Smooth muscle cell (in vitro differentiated cells): ENCODE data around the gene DDIT3. TPM values are rescaled to one million over a fixed set of nuclear protein-coding genes. Genes with fewer than 3 reads are reported as not detected.
A peak's percentile ranks its signal among the peaks of the same experiment; 100 is the strongest.

ENCODE experiments used
- DNase-seq: peaks from one replicate; lab custom pipeline; 2025; ENCODE audit not compliant: unreplicated experiment; lab: John Stamatoyannopoulos, UW
- H2AFZ ChIP-seq: fragments of 200-600 bp; sonication (generic); 2 replicates; pipeline ENCODE4 v1.6.0; 2016; ENCODE audit warnings: antibody characterized with exemption, low read depth, mild to moderate bottlenecking
- H3F3A ChIP-seq: fragments of 200-600 bp; sonication (generic); 2 replicates; pipeline ENCODE4 v1.6.0; 2017; ENCODE audit warnings: antibody characterized with exemption, low read depth
- H3K27ac ChIP-seq: fragments of 200-600 bp; sonication (generic); 2 replicates; pipeline ENCODE4 v1.5.1; 2016; ENCODE audit warnings: low read depth, mild to moderate bottlenecking
- H3K27me3 ChIP-seq: fragments of 200-600 bp; sonication (generic); 2 replicates; pipeline ENCODE4 v1.6.1; 2016; ENCODE audit warnings: low read depth, mild to moderate bottlenecking
- H3K36me3 ChIP-seq: fragments of 200-600 bp; sonication (generic); 2 replicates; pipeline ENCODE4 v1.5.1; 2016; ENCODE audit warnings: low read depth
- H3K4me1 ChIP-seq: fragments of 200-600 bp; sonication (generic); 2 replicates; pipeline ENCODE4 v1.5.1; 2016; ENCODE audit warnings: low read depth
- H3K4me2 ChIP-seq: fragments of 200-600 bp; sonication (generic); 2 replicates; pipeline ENCODE4 v1.6.0; 2016; ENCODE audit warnings: mild to moderate bottlenecking
- H3K4me3 ChIP-seq: fragments of 200-600 bp; sonication (generic); 2 replicates; pipeline ENCODE4 v1.5.1; 2016; ENCODE audit warnings: mild to moderate bottlenecking
- H3K79me2 ChIP-seq: fragments of 200-600 bp; sonication (generic); 2 replicates; pipeline ENCODE4 v1.6.0; 2016; ENCODE audit warnings: low read depth, mild to moderate bottlenecking
- H3K9ac ChIP-seq: fragments of 200-600 bp; sonication (generic); 2 replicates; pipeline ENCODE4 v1.6.0; 2016; ENCODE audit warnings: low read depth
- H3K9me3 ChIP-seq: fragments of 200-600 bp; sonication (generic); replicated peaks from 2 replicates; pipeline ENCODE4 v1.5.1; 2016; ENCODE audit warnings: low read depth
- H4K20me1 ChIP-seq: fragments of 200-600 bp; sonication (generic); 2 replicates; pipeline ENCODE4 v1.6.0; 2016; ENCODE audit warnings: low read depth
- WGBS: methylation state at CpG from one replicate; pipeline ENCODE4 v1.1.7; 2016; ENCODE audit warnings: low lambda C conversion rate; 5-methylcytosine and 5-hydroxymethylcytosine counted together
- polyA plus RNA-seq: library from polyadenylated mRNA; unstranded; fragments of >200 nt; fragmentation: Nextera tagmentation; extraction: Ambion mirVana; gene quantifications from 2 replicates; pipeline ENCODE4 v1.2.1, GENCODE V29; 2016
- total RNA-seq: library from RNA; depleted of rRNA; stranded (reverse); fragments of >200 nt; gene quantifications from 2 replicates; pipeline ENCODE4 v1.2.3, GENCODE V29; 2014
- TF ChIP-seq, protein P1 (sequence below): fragments of 200-600 bp; sonication (generic); IDR thresholded peaks from 2 replicates; pipeline ENCODE4 v1.5.1; 2017; ENCODE audit warnings: borderline replicate concordance, mild to moderate bottlenecking, antibody characterized with exemption; ENCODE audit not compliant: insufficient read depth, poor library complexity, severe bottlenecking

DDIT3 gene
- total and polyA plus RNA-seq, 2 experiments from 2014 or later, result 25.8 to 27.8 TPM

GRCh38 chr12:57552835-57553313 is 32.6 kb upstream of the DDIT3 start:
- WGBS, result 11% methylated on average over 6 of the region's 6 CpGs
- peak overlapping the region; percentile 42 for H3K9ac ChIP-seq
- H3K27ac ChIP-seq, result peak overlapping the region; percentile 74
- peak overlapping the region; percentile 73 for H3K4me2 ChIP-seq
- no peak overlapping the region for H3K4me3 ChIP-seq
- peaks cover 12% of the 10 kb centered on the region for H3K27me3 ChIP-seq
- no peak overlapping the region for H2AFZ ChIP-seq
- peaks cover 3% of the 10 kb centered on the region for H4K20me1 ChIP-seq
- peaks cover 19% of the 10 kb centered on the region for H3F3A ChIP-seq
- DNase-seq, result peak; percentile 10
- H3K4me1 ChIP-seq, result peaks cover 39% of the 10 kb centered on the region
- peaks cover 18% of the 10 kb centered on the region for H3K79me2 ChIP-seq
- TF ChIP-seq, protein P1, sequence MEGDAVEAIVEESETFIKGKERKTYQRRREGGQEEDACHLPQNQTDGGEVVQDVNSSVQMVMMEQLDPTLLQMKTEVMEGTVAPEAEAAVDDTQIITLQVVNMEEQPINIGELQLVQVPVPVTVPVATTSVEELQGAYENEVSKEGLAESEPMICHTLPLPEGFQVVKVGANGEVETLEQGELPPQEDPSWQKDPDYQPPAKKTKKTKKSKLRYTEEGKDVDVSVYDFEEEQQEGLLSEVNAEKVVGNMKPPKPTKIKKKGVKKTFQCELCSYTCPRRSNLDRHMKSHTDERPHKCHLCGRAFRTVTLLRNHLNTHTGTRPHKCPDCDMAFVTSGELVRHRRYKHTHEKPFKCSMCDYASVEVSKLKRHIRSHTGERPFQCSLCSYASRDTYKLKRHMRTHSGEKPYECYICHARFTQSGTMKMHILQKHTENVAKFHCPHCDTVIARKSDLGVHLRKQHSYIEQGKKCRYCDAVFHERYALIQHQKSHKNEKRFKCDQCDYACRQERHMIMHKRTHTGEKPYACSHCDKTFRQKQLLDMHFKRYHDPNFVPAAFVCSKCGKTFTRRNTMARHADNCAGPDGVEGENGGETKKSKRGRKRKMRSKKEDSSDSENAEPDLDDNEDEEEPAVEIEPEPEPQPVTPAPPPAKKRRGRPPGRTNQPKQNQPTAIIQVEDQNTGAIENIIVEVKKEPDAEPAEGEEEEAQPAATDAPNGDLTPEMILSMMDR, result no peak
- no peaks in the 10 kb centered on the region for H3K9me3 ChIP-seq
- no peaks in the 10 kb centered on the region for H3K36me3 ChIP-seq

GRCh38 chr12:57552306-57552651 is 32.0 kb upstream of the DDIT3 start:
- no peaks in the 10 kb centered on the region for H3K36me3 ChIP-seq
- H3K79me2 ChIP-seq, result peaks cover 14% of the 10 kb centered on the region
- H3F3A ChIP-seq, result peaks cover 19% of the 10 kb centered on the region
- H3K27ac ChIP-seq, result peak overlapping the region; percentile 74
- H2AFZ ChIP-seq, result no peak overlapping the region
- H3K4me3 ChIP-seq, result no peak overlapping the region
- no peak for DNase-seq
- peaks cover 12% of the 10 kb centered on the region for H3K27me3 ChIP-seq
- 45% methylated on average over 2 of the region's 2 CpGs for WGBS
- H3K9ac ChIP-seq, result peak overlapping the region; percentile 42
- no peaks in the 10 kb centered on the region for H3K9me3 ChIP-seq
- peaks cover 3% of the 10 kb centered on the region for H4K20me1 ChIP-seq
- TF ChIP-seq, protein P1, result no peak
- H3K4me1 ChIP-seq, result peaks cover 39% of the 10 kb centered on the region
- peak overlapping the region; percentile 73 for H3K4me2 ChIP-seq

DNA sequence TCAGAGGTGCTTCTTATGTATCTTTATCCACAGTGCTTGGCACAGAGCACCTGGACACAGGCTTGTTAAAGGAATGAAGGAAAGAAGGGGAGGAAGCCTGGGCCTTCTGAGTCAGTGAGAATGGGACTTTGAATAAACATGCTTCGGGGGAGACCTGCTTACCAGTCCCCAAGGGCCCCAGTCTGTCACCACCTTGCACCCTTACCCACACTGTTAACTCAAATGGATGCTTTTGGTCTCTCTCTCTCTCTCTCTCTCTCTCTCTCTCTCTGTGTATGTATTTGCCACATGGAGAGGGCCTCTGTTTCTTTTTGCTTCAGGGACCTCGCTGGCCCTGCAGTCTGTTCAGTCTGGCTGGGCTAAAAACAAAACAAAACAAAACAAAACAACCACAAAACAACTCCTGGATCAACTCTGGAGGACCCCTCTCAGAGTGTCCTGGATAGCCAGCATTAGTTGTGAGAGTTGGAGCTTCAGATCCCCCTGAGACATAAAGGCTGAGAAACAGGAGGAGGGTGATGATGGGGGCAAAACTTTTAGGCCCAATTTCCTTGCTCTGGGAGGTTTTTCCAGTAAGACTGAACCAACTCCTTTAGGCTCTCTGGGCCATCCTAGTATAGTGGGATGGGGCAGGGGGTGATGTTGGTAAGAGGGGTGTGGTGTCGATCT is 31.5 kb upstream of the DDIT3 start:
- Histone ChIP-seq H3K4me3 (no peak overlapping the region), H3K4me2 (peak overlapping the region; percentile 73), H3K79me2 (peaks cover 13% of the 10 kb centered on the region), H4K20me1 (peaks cover under 1% of the 10 kb centered on the region), H3K27ac (peak overlapping the region; percentile 74), H3K9ac (no peak overlapping the region), H3K4me1 (peaks cover 39% of the 10 kb centered on the region), H2AFZ (no peak overlapping the region), H3K27me3 (peaks cover 12% of the 10 kb centered on the region), H3F3A (peaks cover 19% of the 10 kb centered on the region), H3K9me3 (no peaks in the 10 kb centered on the region), H3K36me3 (no peaks in the 10 kb centered on the region)
- 62% methylated on average over 3 of the region's 3 CpGs for WGBS
- no peak for DNase-seq
- TF ChIP-seq, protein P1, result no peak
